Astrocyte (in vitro differentiated cells and primary cell): ENCODE data around the gene MRS2. TPM values are rescaled to one million over a fixed set of nuclear protein-coding genes. Genes with fewer than 3 reads are reported as not detected.

Source experiments
- DNase-seq: peaks from one replicate; pipeline ENCODE4 v3.0.0-alpha.2; 2010; ENCODE audit warnings: low read depth
- FAIRE-seq: peaks from 2 replicates; lab custom pipeline; 2011; peaks lifted over from hg19 to GRCh38; lab: Jason Lieb, UNC
- H2AFZ ChIP-seq: 2 replicates; pipeline ENCODE4 v1.6.0; 2012; ENCODE audit warnings: low read depth, low read length, inconsistent platforms
- H3K27ac ChIP-seq: 2 replicates; pipeline ENCODE4 v1.5.1; 2011; ENCODE audit warnings: low read depth, low read length, inconsistent platforms
- H3K27me3 ChIP-seq: 2 replicates; pipeline ENCODE4 v1.6.0; 2011; ENCODE audit warnings: low read length, inconsistent platforms; ENCODE audit not compliant: insufficient read depth
- H3K36me3 ChIP-seq: 2 replicates; pipeline ENCODE4 v1.5.1; 2011; ENCODE audit warnings: low read length, inconsistent platforms; ENCODE audit not compliant: insufficient read depth
- H3K4me1 ChIP-seq: 2 replicates; pipeline ENCODE4 v1.5.1; 2011; ENCODE audit warnings: low read length, inconsistent platforms; ENCODE audit not compliant: insufficient read depth
- H3K4me2 ChIP-seq: 2 replicates; pipeline ENCODE4 v1.6.0; 2012; ENCODE audit warnings: low read length, inconsistent platforms
- H3K4me3 ChIP-seq: 2 replicates; pipeline ENCODE4 v1.5.1; 2011; ENCODE audit warnings: low read depth, mild to moderate bottlenecking, low read length, inconsistent platforms; ENCODE audit not compliant: insufficient read depth
- H3K79me2 ChIP-seq: 2 replicates; pipeline ENCODE4 v1.6.0; 2012; ENCODE audit warnings: mild to moderate bottlenecking, low read length, inconsistent platforms; ENCODE audit not compliant: insufficient read depth
- H3K9ac ChIP-seq: 2 replicates; pipeline ENCODE4 v1.6.0; 2012; ENCODE audit warnings: mild to moderate bottlenecking, low read length, inconsistent platforms
- H3K9me3 ChIP-seq: 2 replicates; pipeline ENCODE4 v1.5.1; 2012; ENCODE audit warnings: low read depth, mild to moderate bottlenecking, low read length, inconsistent platforms; ENCODE audit not compliant: insufficient read depth
- H4K20me1 ChIP-seq: 2 replicates; pipeline ENCODE4 v1.6.0; 2012; ENCODE audit warnings: low read length, inconsistent platforms; ENCODE audit not compliant: insufficient read depth
- H3K27ac Mint-ChIP-seq: one replicate; pipeline ENCODE4 v1.8.0; 2021; ENCODE audit warnings: mild to moderate bottlenecking, mixed read lengths; ENCODE audit not compliant: unreplicated experiment
- H3K27me3 Mint-ChIP-seq: one replicate; pipeline ENCODE4 v1.8.0; 2021; ENCODE audit warnings: low read depth, mixed read lengths; ENCODE audit not compliant: unreplicated experiment
- H3K36me3 Mint-ChIP-seq: one replicate; pipeline ENCODE4 v1.8.0; 2021; ENCODE audit warnings: low read depth, mixed read lengths; ENCODE audit not compliant: unreplicated experiment
- H3K4me1 Mint-ChIP-seq: one replicate; pipeline ENCODE4 v1.8.0; 2021; ENCODE audit warnings: low read depth, mixed read lengths; ENCODE audit not compliant: unreplicated experiment
- H3K4me3 Mint-ChIP-seq: one replicate; pipeline ENCODE4 v1.8.0; 2021; ENCODE audit warnings: mild to moderate bottlenecking, moderate library complexity, mixed read lengths; ENCODE audit not compliant: unreplicated experiment
- H3K9me3 Mint-ChIP-seq: one replicate; pipeline ENCODE4 v1.8.0; 2021; ENCODE audit warnings: mild to moderate bottlenecking, mixed read lengths; ENCODE audit not compliant: unreplicated experiment
- EZH2 ChIP-seq: IDR thresholded peaks from 2 replicates; pipeline ENCODE4 v1.6.1; 2012; ENCODE audit warnings: mild to moderate bottlenecking, low read length, inconsistent platforms; ENCODE audit not compliant: insufficient read depth
- total RNA-seq: library from RNA; stranded (reverse); gene quantifications from 2 replicates; pipeline ENCODE4 v1.2.1, GENCODE V29; 2021
- TF ChIP-seq, protein P1 (sequence below): IDR thresholded peaks from 2 replicates; pipeline ENCODE4 v1.5.1; 2011; ENCODE audit warnings: low read depth, mild to moderate bottlenecking, inconsistent platforms, low read length, moderate library complexity; ENCODE audit not compliant: insufficient read depth

MRS2 gene
- total RNA-seq, 1 donor from 2014 or later, result 68.9 TPM

DNA sequence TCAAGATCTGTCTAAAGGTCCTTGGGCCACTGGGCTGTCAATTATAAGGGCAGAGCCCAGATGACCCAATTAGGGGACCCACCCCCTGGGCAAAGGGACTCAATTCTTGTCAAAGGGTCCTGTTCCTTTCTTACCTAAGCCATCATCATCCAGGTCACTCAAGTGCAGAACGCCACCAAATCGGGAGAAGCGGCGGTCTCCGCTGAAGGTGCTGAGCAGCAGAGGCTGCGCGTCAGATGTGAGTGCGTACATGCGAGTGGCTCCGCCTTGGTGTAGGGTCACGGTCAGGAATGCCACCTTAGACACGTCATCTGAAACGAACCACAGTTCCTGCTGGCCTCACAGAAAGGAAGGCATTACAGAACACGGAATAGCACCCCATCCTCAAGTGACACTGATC, 34.2 kb downstream of the MRS2 start:
- Mint-ChIP-seq H3K27ac (no peak overlapping the region), H3K36me3 (no peaks in the 10 kb centered on the region), H3K4me3 (no peak overlapping the region), H3K27me3 (peaks cover 3% of the 10 kb centered on the region), H3K4me1 (no peaks in the 10 kb centered on the region), H3K9me3 (no peaks in the 10 kb centered on the region)
- no peaks in the 10 kb centered on the region for H4K20me1 ChIP-seq
- H3K4me1 ChIP-seq, result no peaks in the 10 kb centered on the region
- H3K9me3 ChIP-seq, result no peaks in the 10 kb centered on the region
- H3K27me3 ChIP-seq, result no peaks in the 10 kb centered on the region
- no peak overlapping the region for H3K4me3 ChIP-seq
- no peak for DNase-seq
- no peak overlapping the region for H3K27ac ChIP-seq
- no peak overlapping the region for H3K9ac ChIP-seq
- no peaks in the 10 kb centered on the region for H3K79me2 ChIP-seq
- TF ChIP-seq, protein P1, sequence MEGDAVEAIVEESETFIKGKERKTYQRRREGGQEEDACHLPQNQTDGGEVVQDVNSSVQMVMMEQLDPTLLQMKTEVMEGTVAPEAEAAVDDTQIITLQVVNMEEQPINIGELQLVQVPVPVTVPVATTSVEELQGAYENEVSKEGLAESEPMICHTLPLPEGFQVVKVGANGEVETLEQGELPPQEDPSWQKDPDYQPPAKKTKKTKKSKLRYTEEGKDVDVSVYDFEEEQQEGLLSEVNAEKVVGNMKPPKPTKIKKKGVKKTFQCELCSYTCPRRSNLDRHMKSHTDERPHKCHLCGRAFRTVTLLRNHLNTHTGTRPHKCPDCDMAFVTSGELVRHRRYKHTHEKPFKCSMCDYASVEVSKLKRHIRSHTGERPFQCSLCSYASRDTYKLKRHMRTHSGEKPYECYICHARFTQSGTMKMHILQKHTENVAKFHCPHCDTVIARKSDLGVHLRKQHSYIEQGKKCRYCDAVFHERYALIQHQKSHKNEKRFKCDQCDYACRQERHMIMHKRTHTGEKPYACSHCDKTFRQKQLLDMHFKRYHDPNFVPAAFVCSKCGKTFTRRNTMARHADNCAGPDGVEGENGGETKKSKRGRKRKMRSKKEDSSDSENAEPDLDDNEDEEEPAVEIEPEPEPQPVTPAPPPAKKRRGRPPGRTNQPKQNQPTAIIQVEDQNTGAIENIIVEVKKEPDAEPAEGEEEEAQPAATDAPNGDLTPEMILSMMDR, result no peak
- TF ChIP-seq EZH2, result no peak
- no peak overlapping the region for H2AFZ ChIP-seq
- no peaks in the 10 kb centered on the region for H3K36me3 ChIP-seq
- no peak for FAIRE-seq
- no peak overlapping the region for H3K4me2 ChIP-seq

DNA sequence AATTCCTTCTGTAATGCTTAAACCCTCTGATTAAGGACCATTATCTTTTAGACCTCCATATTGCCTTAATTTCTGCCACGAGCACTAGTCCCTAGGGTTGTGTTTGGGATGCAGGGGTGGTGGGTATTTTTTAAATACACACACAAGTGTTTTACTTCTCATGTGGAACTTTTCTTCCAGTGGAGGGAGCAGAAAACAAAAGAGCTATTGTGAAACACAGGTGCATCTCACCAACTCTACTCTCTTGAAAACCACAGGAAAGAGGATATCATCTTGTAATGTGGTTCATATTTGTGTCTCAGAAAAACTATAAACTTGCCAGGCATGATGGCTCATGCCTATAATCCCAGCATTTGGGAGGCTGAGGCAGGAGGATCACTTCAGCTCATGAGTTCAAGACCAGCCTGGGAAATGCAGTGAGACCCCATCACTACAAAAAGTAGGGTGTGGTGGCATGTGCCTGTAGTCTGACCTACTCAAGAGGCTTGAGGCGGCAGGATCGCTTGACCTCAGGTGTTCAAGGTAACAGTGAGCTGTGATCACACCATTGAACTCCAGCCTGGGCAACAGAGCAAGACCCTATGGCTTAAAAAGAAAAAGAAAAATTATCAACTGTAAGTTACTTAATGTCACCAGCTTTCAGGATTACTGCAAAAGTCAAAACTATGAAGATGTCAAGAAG, 37.3 kb downstream of the MRS2 start:
- Mint-ChIP-seq H3K4me3 (no peak overlapping the region), H3K4me1 (no peaks in the 10 kb centered on the region), H3K27me3 (peaks cover 3% of the 10 kb centered on the region), H3K27ac (no peak overlapping the region), H3K36me3 (no peaks in the 10 kb centered on the region), H3K9me3 (no peaks in the 10 kb centered on the region)
- H2AFZ ChIP-seq, result no peak overlapping the region
- H3K36me3 ChIP-seq, result no peaks in the 10 kb centered on the region
- no peak overlapping the region for H3K4me3 ChIP-seq
- no peak overlapping the region for H3K27ac ChIP-seq
- DNase-seq (no peak), FAIRE-seq (no peak)
- H3K4me2 ChIP-seq, result no peak overlapping the region
- H3K27me3 ChIP-seq, result no peaks in the 10 kb centered on the region
- TF ChIP-seq, protein P1, result no peak
- TF ChIP-seq EZH2, result no peak
- no peak overlapping the region for H3K9ac ChIP-seq
- no peaks in the 10 kb centered on the region for H3K79me2 ChIP-seq
- no peaks in the 10 kb centered on the region for H4K20me1 ChIP-seq
- no peaks in the 10 kb centered on the region for H3K9me3 ChIP-seq
- no peaks in the 10 kb centered on the region for H3K4me1 ChIP-seq

DNA sequence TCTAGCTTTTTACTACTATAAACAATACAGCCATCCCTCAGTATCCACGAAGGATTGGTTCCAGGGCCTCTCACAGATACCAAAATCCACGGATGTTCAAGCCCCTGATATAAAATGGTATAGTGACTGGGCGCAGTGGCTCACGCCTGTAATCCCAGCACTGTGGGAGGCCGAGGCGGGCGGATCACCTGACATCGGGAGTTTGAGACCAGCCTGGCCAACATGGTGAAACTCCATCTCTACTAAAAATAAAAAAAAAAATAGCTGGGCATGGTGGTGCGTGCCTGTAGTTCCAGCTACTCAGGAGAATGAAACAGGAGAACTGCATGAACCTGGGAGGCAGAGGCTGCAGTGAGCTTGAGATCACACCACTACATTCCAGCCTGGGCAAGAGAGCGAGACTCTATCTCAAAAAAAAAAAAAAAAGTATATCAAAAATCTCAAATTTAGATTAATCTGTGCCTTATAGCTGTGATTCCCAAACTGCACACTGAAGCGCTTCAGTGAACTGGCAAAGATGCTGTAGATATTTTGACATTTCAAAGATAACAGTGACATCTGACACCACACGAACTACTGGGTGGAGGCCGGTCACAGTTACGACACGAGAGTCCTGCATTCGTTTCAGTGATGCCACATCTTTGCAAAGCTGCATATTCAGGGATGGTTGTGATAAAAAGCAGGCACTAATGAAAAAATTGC, 38.3 kb downstream of the MRS2 start:
- TF ChIP-seq EZH2, result no peak
- TF ChIP-seq, protein P1, result no peak
- Histone ChIP-seq H3K36me3 (no peaks in the 10 kb centered on the region), H3K4me2 (no peak overlapping the region), H3K9me3 (no peaks in the 10 kb centered on the region), H3K27me3 (no peaks in the 10 kb centered on the region), H3K27ac (no peak overlapping the region), H3K79me2 (no peaks in the 10 kb centered on the region), H3K9ac (no peak overlapping the region), H3K4me1 (no peaks in the 10 kb centered on the region), H2AFZ (no peak overlapping the region), H3K4me3 (no peak overlapping the region), H4K20me1 (no peaks in the 10 kb centered on the region)
- Mint-ChIP-seq H3K36me3 (no peaks in the 10 kb centered on the region), H3K27me3 (peaks cover 3% of the 10 kb centered on the region), H3K27ac (no peak overlapping the region), H3K9me3 (no peaks in the 10 kb centered on the region), H3K4me3 (no peak overlapping the region), H3K4me1 (no peaks in the 10 kb centered on the region)
- DNase-seq (no peak), FAIRE-seq (no peak)
